Measurements from ENCODE around the gene VPS26B. TPM values are rescaled to one million over a fixed set of nuclear protein-coding genes. Genes with fewer than 3 reads are reported as not detected.

VPS26B gene
- total RNA-seq, 1 experiment from 2014 or later, result 69.4 TPM

- no TSS peak for BruUV-seq (replicated peaks)
- H3K9me3 ChIP-seq (ENCODE audit: control insufficient read depth, insufficient read depth, low read depth, low read length), result no peaks in the 10 kb centered on the region
- no peaks in the 10 kb centered on the region for H3K36me3 ChIP-seq (ENCODE audit: control insufficient read depth, insufficient read depth, low read length)
- H3K4me3 ChIP-seq (ENCODE audit: low read depth in 2 of 2, low read length in 2 of 2), result no peak overlapping the region
- CTCF ChIA-PET, result interaction anchor here (0.6 kb wide), 1 partner anchor 17 kb away, joined by 3 read pairs; no protein-coding TSS in a partner anchor
- no peak for DNase-seq (ENCODE audit: low read depth, low spot score)
- 0 out of 2 replicates have a peak, but pooled peaks cover 2% of the 10 kb centered on the region for H3K27me3 ChIP-seq (ENCODE audit: control insufficient read depth, insufficient read depth, low read length)
- ATAC-seq, result 0 out of 2 replicates have a peak, but pooled peaks have one; percentile 20
- POLR2A ChIA-PET, result no interaction called here
- TF ChIP-seq SIN3A (IDR thresholded peaks at IDR 0.05; ENCODE audit: borderline replicate concordance, insufficient read depth, low read depth, low read length) (no peak), POLR2AphosphoS5 (IDR thresholded peaks at IDR 0.05; ENCODE audit: low read depth, low read length) (no peak), CTCF (IDR thresholded peaks at IDR 0.05) (no peak)
- in situ Hi-C loops (cut with HindIII; ENCODE audit: low pct_unique_long_range_greater_than_20kb, low sequenced_read_pairs), result no loop called here
- intact Hi-C loops (cut with micrococcal nuclease; ENCODE audit: unreplicated experiment), result no loop called here
- no peak overlapping the region for H3K27ac ChIP-seq (ENCODE audit: low read length)
- H3K4me1 ChIP-seq (ENCODE audit: control insufficient read depth, insufficient read depth, low read length), result no peaks in the 10 kb centered on the region
Observed at GRCh38 chr11:134292661-134293060, 68.2 kb downstream of the VPS26B start.

GRCh38 chr11:134293119-134294113 lies 68.9 kb downstream of the VPS26B start:
- H3K27ac ChIP-seq (ENCODE audit: low read length), result no peak overlapping the region
- H3K27me3 ChIP-seq (ENCODE audit: control insufficient read depth, insufficient read depth, low read length), result 0 out of 2 replicates have a peak, but pooled peaks cover 2% of the 10 kb centered on the region
- H3K4me3 ChIP-seq (ENCODE audit: low read depth in 2 of 2, low read length in 2 of 2), result no peak overlapping the region
- ChIA-PET CTCF (no interaction called here), POLR2A (no interaction called here)
- no peaks in the 10 kb centered on the region for H3K36me3 ChIP-seq (ENCODE audit: control insufficient read depth, insufficient read depth, low read length)
- H3K4me1 ChIP-seq (ENCODE audit: control insufficient read depth, insufficient read depth, low read length), result no peaks in the 10 kb centered on the region
- intact Hi-C loops (cut with micrococcal nuclease; ENCODE audit: unreplicated experiment) (no loop called here), in situ Hi-C loops (cut with HindIII; ENCODE audit: low pct_unique_long_range_greater_than_20kb, low sequenced_read_pairs) (no loop called here)
- no peak for ATAC-seq
- no peak for DNase-seq (ENCODE audit: low read depth, low spot score)
- TF ChIP-seq TCF7L2 (IDR thresholded peaks at IDR 0.05; ENCODE audit: low read depth, low read length) (no peak), CTCF (IDR thresholded peaks at IDR 0.05) (no peak), POLR2AphosphoS5 (IDR thresholded peaks at IDR 0.05; ENCODE audit: low read depth, low read length) (no peak), REST (IDR thresholded peaks at IDR 0.05; ENCODE audit: insufficient read depth in 1 of 2, low read depth in 2 of 2, low read length in 1 of 2) (no peak), SIN3A (IDR thresholded peaks at IDR 0.05; ENCODE audit: borderline replicate concordance, insufficient read depth, low read depth, low read length) (no peak)
- BruUV-seq (replicated peaks), result no TSS peak
- no peaks in the 10 kb centered on the region for H3K9me3 ChIP-seq (ENCODE audit: control insufficient read depth, insufficient read depth, low read depth, low read length)

Data from Panc1 (cell line).